ENCODE results near the gene NLRP9.

The NLRP9 gene

DNA sequence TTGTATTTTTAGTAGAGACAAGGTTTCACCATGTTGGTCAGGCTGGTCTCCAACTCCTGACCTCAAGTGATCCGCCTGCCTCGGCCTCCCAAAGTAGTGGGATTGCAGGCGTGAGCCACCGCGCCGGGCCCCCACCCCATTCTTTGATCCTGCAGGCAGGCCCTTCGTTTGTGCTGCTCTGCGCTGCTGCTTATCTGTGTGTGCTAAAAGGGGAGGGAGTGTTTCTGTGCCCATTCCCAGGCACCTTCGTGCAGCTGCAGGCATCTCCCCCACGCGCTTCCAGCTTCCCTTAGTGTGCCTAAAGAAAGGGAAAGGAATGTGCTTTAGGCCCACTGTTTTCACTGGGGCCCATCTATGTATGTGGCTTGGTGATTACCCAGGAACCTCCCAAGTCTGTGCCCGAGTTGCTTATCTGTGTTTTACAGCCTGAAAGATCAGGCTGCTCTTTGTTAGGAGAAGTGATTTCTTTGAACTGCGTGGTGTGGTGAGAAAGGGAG lies 36.0 kb downstream of the NLRP9 start:
- Histone ChIP-seq H3K4me3 (ENCODE audit: low read depth in 1 of 2, low read length in 2 of 2) (no peak overlapping the region), H3K27me3 (ENCODE audit: control insufficient read depth in 1 of 2, insufficient read depth in 2 of 2, low read length in 2 of 2) (no peaks in the 10 kb centered on the region), H3K9ac (ENCODE audit: low read length) (no peak overlapping the region), H3K9me3 (ENCODE audit: low read length) (no peaks in the 10 kb centered on the region), H3K27ac (ENCODE audit: low read depth, low read length) (no peak overlapping the region), H3K4me1 (ENCODE audit: insufficient read depth, low read length) (no peaks in the 10 kb centered on the region), H3K36me3 (ENCODE audit: insufficient read depth, low read length) (peaks cover 6% of the 10 kb centered on the region)

DNA sequence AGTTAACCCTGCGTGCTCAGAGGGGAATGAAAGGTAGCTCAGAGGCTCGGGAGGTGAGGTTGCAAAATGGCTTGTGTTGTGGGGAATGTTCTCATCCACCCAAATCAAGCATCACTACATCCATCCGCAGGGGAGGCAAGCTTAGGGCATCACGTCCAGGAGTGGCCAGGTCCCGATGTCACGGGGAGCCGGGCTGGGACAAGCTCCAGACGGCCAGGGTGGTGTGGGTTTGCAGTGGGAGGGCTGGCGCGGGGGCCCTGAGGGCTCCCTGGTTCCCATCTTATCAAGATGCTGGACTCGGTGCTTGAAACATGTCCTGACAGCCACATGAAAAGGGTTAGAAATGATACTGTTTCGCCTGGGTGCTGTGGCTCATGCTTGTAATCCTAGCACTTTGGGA lies 37.4 kb downstream of the NLRP9 start:
- Histone ChIP-seq H3K27me3 (ENCODE audit: control insufficient read depth in 1 of 2, insufficient read depth in 2 of 2, low read length in 2 of 2) (no peaks in the 10 kb centered on the region), H3K9me3 (ENCODE audit: low read length) (no peaks in the 10 kb centered on the region), H3K4me3 (ENCODE audit: low read depth in 1 of 2, low read length in 2 of 2) (no peak overlapping the region), H3K4me1 (ENCODE audit: insufficient read depth, low read length) (no peaks in the 10 kb centered on the region), H3K27ac (ENCODE audit: low read depth, low read length) (no peak overlapping the region), H3K36me3 (ENCODE audit: insufficient read depth, low read length) (peaks cover 13% of the 10 kb centered on the region), H3K9ac (ENCODE audit: low read length) (no peak overlapping the region)

DNA sequence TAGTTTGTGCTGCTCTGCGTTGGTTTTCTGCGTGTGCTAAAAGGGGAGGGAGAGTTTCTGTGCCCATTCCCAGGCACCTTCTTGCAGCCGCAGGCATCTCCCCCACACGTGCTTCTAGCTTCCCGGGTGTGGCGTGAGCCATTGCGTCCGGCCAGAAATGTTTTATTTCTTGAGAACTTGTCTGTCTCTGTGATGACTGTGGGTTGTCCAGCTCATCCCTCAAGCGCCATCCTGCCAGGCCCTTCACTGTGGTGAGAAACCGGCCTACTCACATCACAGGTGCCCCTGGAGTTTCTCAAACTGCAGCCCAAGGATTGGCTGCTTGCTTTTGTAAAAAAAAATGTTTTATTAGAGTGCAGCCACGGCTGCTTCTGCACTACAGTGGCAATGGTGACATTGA lies 39.0 kb downstream of the NLRP9 start:
- H3K4me3 ChIP-seq (ENCODE audit: low read depth in 1 of 2, low read length in 2 of 2), result no peak overlapping the region
- no peaks in the 10 kb centered on the region for H3K27me3 ChIP-seq (ENCODE audit: control insufficient read depth in 1 of 2, insufficient read depth in 2 of 2, low read length in 2 of 2)
- H3K36me3 ChIP-seq (ENCODE audit: insufficient read depth, low read length), result peaks cover 19% of the 10 kb centered on the region
- no peak overlapping the region for H3K27ac ChIP-seq (ENCODE audit: low read depth, low read length)
- no peak overlapping the region for H3K9ac ChIP-seq (ENCODE audit: low read length)
- H3K9me3 ChIP-seq (ENCODE audit: low read length), result no peaks in the 10 kb centered on the region
- no peaks in the 10 kb centered on the region for H3K4me1 ChIP-seq (ENCODE audit: insufficient read depth, low read length)

DNA sequence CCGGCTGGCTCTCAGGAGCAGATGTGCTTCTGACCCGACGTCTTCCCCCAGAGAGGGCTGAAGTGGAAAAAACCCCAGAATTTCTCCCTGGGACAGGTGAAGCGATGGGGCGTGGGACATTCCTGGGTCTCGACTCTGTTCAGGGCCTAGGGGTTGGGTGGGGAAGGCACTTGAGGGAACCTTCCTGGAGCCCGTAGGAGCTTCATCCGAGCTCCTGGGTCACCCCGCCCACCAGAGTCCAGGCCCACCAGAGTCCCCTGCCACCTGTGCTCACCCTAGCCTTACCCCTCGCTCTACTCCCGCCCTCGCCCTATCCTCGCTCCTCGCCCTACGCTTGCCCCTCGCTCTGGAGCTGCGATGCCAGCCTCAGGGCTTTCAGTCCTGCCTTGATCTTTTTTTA lies 39.9 kb downstream of the NLRP9 start:
- H3K4me1 ChIP-seq (ENCODE audit: insufficient read depth, low read length), result no peaks in the 10 kb centered on the region
- peaks cover 24% of the 10 kb centered on the region for H3K36me3 ChIP-seq (ENCODE audit: insufficient read depth, low read length)
- H3K27me3 ChIP-seq (ENCODE audit: control insufficient read depth in 1 of 2, insufficient read depth in 2 of 2, low read length in 2 of 2), result no peaks in the 10 kb centered on the region
- no peak overlapping the region for H3K27ac ChIP-seq (ENCODE audit: low read depth, low read length)
- no peaks in the 10 kb centered on the region for H3K9me3 ChIP-seq (ENCODE audit: low read length)
- H3K9ac ChIP-seq (ENCODE audit: low read length), result no peak overlapping the region
- H3K4me3 ChIP-seq (ENCODE audit: low read depth in 1 of 2, low read length in 2 of 2), result no peak overlapping the region

DNA sequence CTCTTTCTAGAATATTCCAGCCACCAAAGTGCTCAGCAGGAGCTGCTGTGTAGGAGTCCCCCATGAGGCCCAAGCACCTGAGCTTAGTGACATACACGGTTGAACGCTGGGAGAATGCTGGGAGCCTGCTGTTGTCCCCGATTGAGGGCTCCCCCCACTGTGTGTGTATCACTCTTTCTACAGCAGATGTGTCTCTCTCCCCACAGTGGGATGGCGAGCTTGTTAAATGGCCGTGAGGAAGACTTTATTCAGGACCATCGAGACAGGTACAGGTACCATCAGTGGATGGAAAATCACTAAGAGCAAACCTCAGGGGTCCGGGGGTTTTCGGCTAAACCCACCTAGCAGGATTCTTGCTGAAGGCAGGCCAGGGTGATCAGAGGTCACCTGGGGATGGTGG lies 40.5 kb downstream of the NLRP9 start:
- no peaks in the 10 kb centered on the region for H3K4me1 ChIP-seq (ENCODE audit: insufficient read depth, low read length)
- no peak overlapping the region for H3K9ac ChIP-seq (ENCODE audit: low read length)
- no peak overlapping the region for H3K4me3 ChIP-seq (ENCODE audit: low read depth in 1 of 2, low read length in 2 of 2)
- H3K27ac ChIP-seq (ENCODE audit: low read depth, low read length), result no peak overlapping the region
- no peaks in the 10 kb centered on the region for H3K9me3 ChIP-seq (ENCODE audit: low read length)
- H3K36me3 ChIP-seq (ENCODE audit: insufficient read depth, low read length), result peaks cover 30% of the 10 kb centered on the region
- H3K27me3 ChIP-seq (ENCODE audit: control insufficient read depth in 1 of 2, insufficient read depth in 2 of 2, low read length in 2 of 2), result no peaks in the 10 kb centered on the region

DNA sequence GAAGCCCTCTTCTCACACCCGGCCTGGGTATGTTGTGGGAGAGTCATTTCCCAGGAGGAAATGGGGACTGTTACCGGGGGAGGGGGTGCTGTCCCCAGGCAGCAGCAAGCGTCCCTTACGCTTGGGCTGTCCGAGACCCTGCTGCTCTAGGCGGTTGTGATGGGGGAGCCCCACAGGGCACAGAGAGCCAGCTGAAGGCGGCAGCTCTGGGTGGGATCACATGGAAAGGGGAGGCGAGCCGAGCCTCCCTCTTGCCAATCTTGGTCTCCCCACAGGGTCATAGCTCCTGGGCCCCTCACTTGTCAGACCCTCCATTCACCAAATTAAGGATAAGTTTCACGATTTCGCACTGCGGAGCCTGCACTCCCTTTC lies 41.1 kb downstream of the NLRP9 start:
- H3K9me3 ChIP-seq (ENCODE audit: low read length), result no peaks in the 10 kb centered on the region
- no peaks in the 10 kb centered on the region for H3K27me3 ChIP-seq (ENCODE audit: control insufficient read depth in 1 of 2, insufficient read depth in 2 of 2, low read length in 2 of 2)
- H3K27ac ChIP-seq (ENCODE audit: low read depth, low read length), result no peak overlapping the region
- no peak overlapping the region for H3K4me3 ChIP-seq (ENCODE audit: low read depth in 1 of 2, low read length in 2 of 2)
- peaks cover 31% of the 10 kb centered on the region for H3K36me3 ChIP-seq (ENCODE audit: insufficient read depth, low read length)
- H3K4me1 ChIP-seq (ENCODE audit: insufficient read depth, low read length), result no peaks in the 10 kb centered on the region
- no peak overlapping the region for H3K9ac ChIP-seq (ENCODE audit: low read length)

DNA sequence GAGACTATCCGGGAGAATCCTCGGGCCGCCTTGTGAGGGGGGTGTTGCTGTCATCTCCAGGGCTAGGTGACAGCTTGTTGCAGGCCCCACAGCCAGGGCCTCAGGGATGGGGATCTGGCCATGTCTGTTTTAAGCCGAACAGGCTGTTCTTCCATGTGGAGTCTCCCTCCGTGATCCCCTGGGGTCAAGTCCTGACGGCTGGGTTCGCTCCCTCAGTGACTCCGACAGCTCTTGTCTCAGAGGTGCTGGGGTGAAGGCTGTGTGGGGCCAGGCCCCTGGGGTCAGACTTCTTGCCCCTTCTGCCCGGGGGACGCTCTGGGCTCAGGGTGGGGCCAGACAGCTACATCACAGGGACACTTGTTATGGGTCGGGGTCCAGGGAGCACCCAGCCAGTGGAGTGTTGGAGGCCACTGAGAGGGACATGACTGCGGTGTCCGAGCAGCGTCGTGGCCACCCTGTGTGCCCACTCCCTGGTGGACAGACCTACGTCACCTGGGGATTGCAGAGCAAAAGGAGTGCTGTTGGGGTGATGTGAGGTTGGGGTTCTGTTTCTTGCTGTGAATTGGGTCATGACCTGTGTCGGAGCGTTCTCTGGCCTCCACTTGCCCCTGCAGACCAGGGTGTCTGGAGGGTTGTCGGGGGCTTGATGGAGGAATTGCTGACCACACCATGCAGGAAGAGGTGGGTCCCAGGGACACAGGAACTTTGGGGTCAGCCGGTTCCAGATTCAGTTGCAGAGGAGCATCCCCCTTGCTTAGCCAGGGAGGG lies 41.7 kb downstream of the NLRP9 start:
- Histone ChIP-seq H3K9me3 (ENCODE audit: low read length) (no peaks in the 10 kb centered on the region), H3K27ac (ENCODE audit: low read depth, low read length) (no peak overlapping the region), H3K4me1 (ENCODE audit: insufficient read depth, low read length) (no peaks in the 10 kb centered on the region), H3K36me3 (ENCODE audit: insufficient read depth, low read length) (peaks cover 31% of the 10 kb centered on the region), H3K4me3 (ENCODE audit: low read depth in 1 of 2, low read length in 2 of 2) (no peak overlapping the region), H3K27me3 (ENCODE audit: control insufficient read depth in 1 of 2, insufficient read depth in 2 of 2, low read length in 2 of 2) (no peaks in the 10 kb centered on the region), H3K9ac (ENCODE audit: low read length) (no peak overlapping the region)

DNA sequence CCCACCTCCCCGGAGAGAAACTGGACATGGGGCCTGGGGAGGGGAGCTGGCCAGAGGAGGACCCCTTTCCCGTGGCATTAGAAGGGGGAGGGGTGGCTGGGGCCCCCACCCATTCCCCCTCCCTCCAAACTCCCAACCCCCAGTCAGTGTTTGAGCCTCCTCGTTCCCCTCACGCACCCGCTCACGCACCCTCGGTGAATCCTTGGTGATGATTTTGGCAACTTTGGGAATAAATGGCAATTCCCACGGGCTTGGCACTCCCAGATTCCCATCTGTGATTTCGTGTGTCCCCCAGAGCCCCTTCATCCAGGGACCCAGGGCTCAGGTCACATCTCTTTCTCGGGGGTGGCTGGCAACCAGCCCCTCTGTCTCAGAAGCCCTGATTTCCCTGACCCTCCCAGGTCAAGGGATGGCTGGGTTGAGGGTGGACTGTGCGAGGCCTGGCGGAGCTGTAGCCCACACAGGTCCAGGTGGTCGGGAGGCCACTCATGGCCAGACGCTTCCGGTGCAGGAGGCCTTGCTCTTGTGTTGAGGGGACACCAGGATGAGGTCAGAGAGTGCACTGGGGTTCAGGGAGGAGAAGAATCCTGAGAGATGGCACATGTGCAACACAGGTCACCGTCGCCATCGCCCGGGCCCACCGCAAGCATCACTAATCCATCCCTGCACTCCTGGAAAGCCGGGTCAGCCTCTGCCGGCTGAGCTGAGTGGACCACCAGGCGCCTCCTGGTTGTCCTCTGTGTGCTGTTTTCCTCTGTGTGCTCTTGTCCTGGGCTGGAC lies 42.5 kb downstream of the NLRP9 start:
- peaks cover 34% of the 10 kb centered on the region for H3K36me3 ChIP-seq (ENCODE audit: insufficient read depth, low read length)
- no peaks in the 10 kb centered on the region for H3K4me1 ChIP-seq (ENCODE audit: insufficient read depth, low read length)
- H3K9ac ChIP-seq (ENCODE audit: low read length), result no peak overlapping the region
- H3K27me3 ChIP-seq (ENCODE audit: control insufficient read depth in 1 of 2, insufficient read depth in 2 of 2, low read length in 2 of 2), result no peaks in the 10 kb centered on the region
- H3K9me3 ChIP-seq (ENCODE audit: low read length), result no peaks in the 10 kb centered on the region
- no peak overlapping the region for H3K4me3 ChIP-seq (ENCODE audit: low read depth in 1 of 2, low read length in 2 of 2)
- H3K27ac ChIP-seq (ENCODE audit: low read depth, low read length), result no peak overlapping the region

DNA sequence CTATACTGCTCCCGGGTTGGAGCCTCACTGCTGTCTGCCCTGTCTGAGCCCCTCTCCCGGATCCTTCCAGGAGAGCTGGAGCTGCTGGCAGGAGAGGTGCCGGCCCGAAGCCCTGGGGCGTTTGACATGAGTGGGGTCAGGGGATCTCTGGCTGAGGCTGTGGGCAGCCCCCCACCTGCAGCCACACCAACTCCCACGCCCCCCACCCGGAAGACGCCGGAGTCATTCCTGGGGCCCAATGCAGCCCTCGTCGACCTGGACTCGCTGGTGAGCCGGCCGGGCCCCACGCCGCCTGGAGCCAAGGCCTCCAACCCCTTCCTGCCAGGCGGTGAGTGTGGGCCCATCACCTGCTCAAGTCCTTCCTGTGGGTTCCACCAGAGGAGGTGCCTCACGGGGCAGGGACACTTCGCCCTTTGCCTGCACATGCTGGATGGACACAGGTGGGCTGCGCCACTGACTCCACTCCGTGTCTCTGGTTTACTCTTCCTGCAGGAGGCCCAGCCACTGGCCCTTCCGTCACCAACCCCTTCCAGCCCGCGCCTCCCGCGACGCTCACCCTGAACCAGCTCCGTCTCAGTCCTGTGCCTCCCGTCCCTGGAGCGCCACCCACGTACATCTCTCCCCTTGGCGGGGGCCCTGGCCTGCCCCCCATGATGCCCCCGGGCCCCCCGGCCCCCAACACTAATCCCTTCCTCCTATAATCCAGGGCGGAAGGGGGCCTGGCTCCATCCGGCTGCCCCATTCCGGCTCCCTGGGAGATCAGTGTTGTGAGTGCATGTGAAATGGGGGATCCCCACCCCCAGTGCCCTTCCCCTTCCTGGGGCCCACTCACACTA lies 43.3 kb downstream of the NLRP9 start:
- no peak overlapping the region for H3K9ac ChIP-seq (ENCODE audit: low read length)
- no peaks in the 10 kb centered on the region for H3K27me3 ChIP-seq (ENCODE audit: control insufficient read depth in 1 of 2, insufficient read depth in 2 of 2, low read length in 2 of 2)
- H3K4me3 ChIP-seq (ENCODE audit: low read depth in 1 of 2, low read length in 2 of 2), result no peak overlapping the region
- no peaks in the 10 kb centered on the region for H3K9me3 ChIP-seq (ENCODE audit: low read length)
- H3K4me1 ChIP-seq (ENCODE audit: insufficient read depth, low read length), result no peaks in the 10 kb centered on the region
- H3K27ac ChIP-seq (ENCODE audit: low read depth, low read length), result no peak overlapping the region
- H3K36me3 ChIP-seq (ENCODE audit: insufficient read depth, low read length), result peaks cover 39% of the 10 kb centered on the region

DNA sequence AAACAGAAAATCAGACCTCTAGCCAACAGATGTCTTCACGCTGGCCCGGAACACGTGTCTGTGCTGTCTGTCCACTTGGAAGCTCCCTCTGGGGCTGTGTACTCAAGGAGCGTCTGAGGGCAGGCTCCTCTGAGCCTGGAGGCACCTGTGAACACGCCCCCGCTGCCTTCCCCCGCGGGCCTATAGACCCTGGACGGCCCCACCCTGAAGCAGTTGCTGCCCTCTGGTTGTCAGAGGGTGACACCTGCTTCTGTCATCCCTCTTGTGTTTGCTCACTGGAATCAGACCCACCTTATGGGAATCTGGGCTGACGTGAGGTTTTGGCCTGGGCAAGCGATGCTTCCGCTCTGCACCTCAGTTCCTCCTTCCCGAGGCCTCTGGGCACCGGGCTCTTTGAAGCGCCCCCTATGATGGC lies 44.0 kb downstream of the NLRP9 start:
- no peaks in the 10 kb centered on the region for H3K9me3 ChIP-seq (ENCODE audit: low read length)
- no peak overlapping the region for H3K9ac ChIP-seq (ENCODE audit: low read length)
- no peak overlapping the region for H3K27ac ChIP-seq (ENCODE audit: low read depth, low read length)
- peaks cover 45% of the 10 kb centered on the region for H3K36me3 ChIP-seq (ENCODE audit: insufficient read depth, low read length)
- H3K27me3 ChIP-seq (ENCODE audit: control insufficient read depth in 1 of 2, insufficient read depth in 2 of 2, low read length in 2 of 2), result no peaks in the 10 kb centered on the region
- H3K4me1 ChIP-seq (ENCODE audit: insufficient read depth, low read length), result no peaks in the 10 kb centered on the region
- no peak overlapping the region for H3K4me3 ChIP-seq (ENCODE audit: low read depth in 1 of 2, low read length in 2 of 2)

DNA sequence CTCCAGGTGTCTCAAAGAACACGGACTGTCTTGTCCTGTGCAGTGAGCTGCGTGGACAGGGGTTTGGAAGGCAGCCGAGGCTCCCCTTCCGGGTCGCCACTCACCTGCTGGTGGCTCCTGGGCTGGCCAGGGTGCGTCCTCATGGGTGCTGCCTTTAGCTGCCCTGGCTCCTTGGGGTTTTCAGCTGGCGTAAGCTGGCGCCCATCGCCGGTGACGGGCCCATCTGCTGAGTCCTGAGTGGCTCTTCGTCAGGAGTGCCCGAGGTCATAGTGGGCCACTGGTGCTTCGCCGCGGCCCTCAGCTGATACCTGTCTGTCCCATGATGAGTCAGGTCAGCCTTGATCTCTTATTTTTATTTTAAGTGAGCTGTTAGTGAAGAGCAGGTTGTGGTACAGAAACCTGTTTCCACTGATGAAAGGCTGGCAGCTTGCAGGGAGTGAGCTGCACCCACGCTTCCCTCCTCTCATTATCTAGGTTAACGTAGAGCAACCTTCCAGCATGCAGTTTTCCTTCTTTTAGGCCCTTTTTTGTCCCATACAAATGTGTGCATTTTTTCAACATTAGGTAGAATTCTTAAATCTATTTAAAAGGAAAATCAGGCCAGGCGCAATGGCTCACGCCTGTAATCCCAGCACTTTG lies 44.7 kb downstream of the NLRP9 start:
- Histone ChIP-seq H3K9me3 (ENCODE audit: low read length) (no peaks in the 10 kb centered on the region), H3K36me3 (ENCODE audit: insufficient read depth, low read length) (peaks cover 48% of the 10 kb centered on the region), H3K27me3 (ENCODE audit: control insufficient read depth in 1 of 2, insufficient read depth in 2 of 2, low read length in 2 of 2) (no peaks in the 10 kb centered on the region), H3K9ac (ENCODE audit: low read length) (no peak overlapping the region), H3K4me1 (ENCODE audit: insufficient read depth, low read length) (no peaks in the 10 kb centered on the region), H3K4me3 (ENCODE audit: low read depth in 1 of 2, low read length in 2 of 2) (no peak overlapping the region), H3K27ac (ENCODE audit: low read depth, low read length) (no peak overlapping the region)
